H9 (cell line): ENCODE measurements around the gene MALSU1. TPM values are rescaled to one million over a fixed set of nuclear protein-coding genes. Genes with fewer than 3 reads are reported as not detected.

Source experiments
- DNase-seq: peaks from one replicate; pipeline ENCODE4 v3.0.0-alpha.2; 2017
- H2AFZ ChIP-seq: one replicate; pipeline ENCODE4 v1.6.1; 2013; ENCODE audit warnings: mild to moderate bottlenecking, low read length, control low read depth, moderate library complexity
- H2AK5ac ChIP-seq: 2 replicates; pipeline ENCODE4 v1.6.1; 2013; ENCODE audit warnings: low read length, control low read depth, mixed read lengths; ENCODE audit not compliant: insufficient read length
- H2BK120ac ChIP-seq: one replicate; pipeline ENCODE4 v1.6.1; 2013; ENCODE audit warnings: low read depth, mild to moderate bottlenecking, low read length, control low read depth, inconsistent platforms; ENCODE audit not compliant: poor library complexity, severe bottlenecking
- H2BK12ac ChIP-seq: 2 replicates; pipeline ENCODE4 v1.6.1; 2013; ENCODE audit warnings: low read length, control low read depth, mixed read lengths, low read depth; ENCODE audit not compliant: insufficient read length
- H2BK15ac ChIP-seq: 2 replicates; pipeline ENCODE4 v1.6.1; 2013; ENCODE audit warnings: low read depth, low read length, control low read depth
- H2BK20ac ChIP-seq: one replicate; pipeline ENCODE4 v1.6.1; 2013; ENCODE audit warnings: low read depth, mild to moderate bottlenecking, low read length, control low read depth, inconsistent platforms; ENCODE audit not compliant: poor library complexity, severe bottlenecking
- H2BK5ac ChIP-seq: 2 replicates; pipeline ENCODE4 v1.6.1; 2013; ENCODE audit warnings: low read length, control low read depth, mixed read lengths; ENCODE audit not compliant: insufficient read length
- H3K14ac ChIP-seq: 2 replicates; pipeline ENCODE4 v1.6.1; 2013; ENCODE audit warnings: low read length, control low read depth; ENCODE audit not compliant: insufficient read depth
- H3K18ac ChIP-seq: 2 replicates; pipeline ENCODE4 v1.6.1; 2013; ENCODE audit warnings: low read depth, mild to moderate bottlenecking, mixed read lengths, low read length, control low read depth; ENCODE audit not compliant: insufficient read length
- H3K23ac ChIP-seq: 2 replicates; pipeline ENCODE4 v1.6.1; 2013; ENCODE audit warnings: low read length, control low read depth, mixed read lengths, low read depth; ENCODE audit not compliant: insufficient read length
- H3K23me2 ChIP-seq: 2 replicates; pipeline ENCODE4 v1.6.1; 2013; ENCODE audit warnings: low read depth, mild to moderate bottlenecking, mixed read lengths, low read length, control low read depth; ENCODE audit not compliant: insufficient read length, poor library complexity, severe bottlenecking
- H3K27ac ChIP-seq: 2 replicates; pipeline ENCODE4 v1.5.1; 2013; ENCODE audit warnings: low read length, control low read depth, mixed read lengths, low read depth; ENCODE audit not compliant: insufficient read length
- H3K27me3 ChIP-seq: 2 replicates; pipeline ENCODE4 v1.6.1; 2013; ENCODE audit warnings: low read length, control low read depth, inconsistent platforms; ENCODE audit not compliant: insufficient read depth
- H3K4ac ChIP-seq: 2 replicates; pipeline ENCODE4 v1.6.1; 2013; ENCODE audit warnings: low read depth, mild to moderate bottlenecking, control low read depth, inconsistent platforms, low read length, moderate library complexity
- H3K4me1 ChIP-seq: 2 replicates; pipeline ENCODE4 v1.6.1; 2013; ENCODE audit warnings: low read length, control low read depth, inconsistent platforms; ENCODE audit not compliant: insufficient read depth
- H3K4me2 ChIP-seq: 2 replicates; pipeline ENCODE4 v1.6.1; 2013; ENCODE audit warnings: low read length, control low read depth, mixed read lengths; ENCODE audit not compliant: insufficient read length, insufficient read depth
- H3K56ac ChIP-seq: 2 replicates; pipeline ENCODE4 v1.6.1; 2013; ENCODE audit warnings: low read depth, mild to moderate bottlenecking, mixed read lengths, low read length, control low read depth; ENCODE audit not compliant: insufficient read length
- H3K79me1 ChIP-seq: 2 replicates; pipeline ENCODE4 v1.6.1; 2013; ENCODE audit warnings: low read depth, mild to moderate bottlenecking, moderate library complexity, low read length, control low read depth, inconsistent platforms; ENCODE audit not compliant: insufficient read depth, poor library complexity, severe bottlenecking
- H3K79me2 ChIP-seq: 2 replicates; pipeline ENCODE4 v1.6.1; 2013; ENCODE audit warnings: low read length, control low read depth, inconsistent platforms; ENCODE audit not compliant: insufficient read depth
- H3K9ac ChIP-seq: 2 replicates; pipeline ENCODE4 v1.6.1; 2013; ENCODE audit warnings: low read length, control low read depth, mixed read lengths; ENCODE audit not compliant: insufficient read length; ENCODE audit errors: extremely low read depth
- H3K9me3 ChIP-seq: one replicate; pipeline ENCODE4 v1.6.1; 2013; ENCODE audit warnings: low read depth, low read length, inconsistent platforms; ENCODE audit not compliant: control insufficient read depth
- H3T11ph ChIP-seq: one replicate; pipeline ENCODE4 v1.6.1; 2013; ENCODE audit warnings: mild to moderate bottlenecking, low read length, control low read depth, inconsistent platforms
- H4K20me1 ChIP-seq: one replicate; pipeline ENCODE4 v1.6.1; 2013; ENCODE audit not compliant: control insufficient read depth, insufficient read length, insufficient read depth
- H4K5ac ChIP-seq: 2 replicates; pipeline ENCODE4 v1.6.1; 2013; ENCODE audit warnings: low read depth, mild to moderate bottlenecking, mixed read lengths, low read length, control low read depth; ENCODE audit not compliant: insufficient read length
- H4K8ac ChIP-seq: replicated peaks from 2 replicates; pipeline ENCODE4 v1.6.1; 2013; ENCODE audit warnings: low read length, control low read depth, mixed read lengths, low read depth; ENCODE audit not compliant: insufficient read length
- H4K91ac ChIP-seq: 2 replicates; pipeline ENCODE4 v1.6.1; 2013; ENCODE audit warnings: low read depth, mild to moderate bottlenecking, moderate library complexity, mixed read lengths, low read length, control low read depth; ENCODE audit not compliant: insufficient read length
- H3K27ac Mint-ChIP-seq, 3 experiments: 2 replicates in 2 of 3; 3 replicates in 1 of 3; pipeline ENCODE4 v1.8.0; 2020 to 2021; ENCODE audit warnings: mixed read lengths in 3 of 3, mild to moderate bottlenecking in 1 of 3, moderate library complexity in 1 of 3
- H3K27me3 Mint-ChIP-seq: 2 replicates; pipeline ENCODE4 v1.8.0; 2021; ENCODE audit warnings: low read depth, mild to moderate bottlenecking, moderate library complexity, mixed read lengths
- H3K36me3 Mint-ChIP-seq, 3 experiments: 2 replicates in 2 of 3; 3 replicates in 1 of 3; pipeline ENCODE4 v1.8.0; 2020 to 2021; ENCODE audit warnings: low read depth in 3 of 3, mixed read lengths in 3 of 3; ENCODE audit not compliant: insufficient read depth in 1 of 3
- H3K4me1 Mint-ChIP-seq, 2 experiments: 2 replicates each; pipeline ENCODE4 v1.8.0; 2020; ENCODE audit warnings: mixed read lengths in 2 of 2
- H3K4me3 Mint-ChIP-seq, 2 experiments: 2 replicates in 1 of 2; 3 replicates in 1 of 2; pipeline ENCODE4 v1.8.0; 2020 to 2021; ENCODE audit warnings: mild to moderate bottlenecking in 2 of 2, mixed read lengths in 2 of 2, moderate library complexity in 1 of 2
- H3K9me3 Mint-ChIP-seq, 2 experiments: 2 replicates in 1 of 2; 3 replicates in 1 of 2; pipeline ENCODE4 v1.8.0; 2020; ENCODE audit warnings: mild to moderate bottlenecking in 2 of 2, mixed read lengths in 2 of 2, moderate library complexity in 1 of 2
- WGBS: extraction: QIAGEN DNeasy Blood & Tissue Kit; methylation state at CpG from one replicate; pipeline ENCODE4 v1.1.7; 2013; ENCODE audit warnings: missing lambda C conversion rate, low lambda C conversion rate, mixed read lengths; ENCODE audit not compliant: insufficient read length; ENCODE audit errors: extremely low coverage; 5-methylcytosine and 5-hydroxymethylcytosine counted together
- total RNA-seq: library from RNA; stranded (reverse); gene quantifications from 2 replicates; pipeline ENCODE4 v1.2.1, GENCODE V29; 2021
- TF ChIP-seq, protein P1 (sequence below): fragments of 200-600 bp; sonication (generic); conservative IDR thresholded peaks from 3 replicates; pipeline ENCODE4 v1.8.0; 2021; ENCODE audit warnings: antibody characterized with exemption, mild to moderate bottlenecking

MALSU1 gene
- total RNA-seq, 1 experiment from 2014 or later = 83.4 TPM

DNA sequence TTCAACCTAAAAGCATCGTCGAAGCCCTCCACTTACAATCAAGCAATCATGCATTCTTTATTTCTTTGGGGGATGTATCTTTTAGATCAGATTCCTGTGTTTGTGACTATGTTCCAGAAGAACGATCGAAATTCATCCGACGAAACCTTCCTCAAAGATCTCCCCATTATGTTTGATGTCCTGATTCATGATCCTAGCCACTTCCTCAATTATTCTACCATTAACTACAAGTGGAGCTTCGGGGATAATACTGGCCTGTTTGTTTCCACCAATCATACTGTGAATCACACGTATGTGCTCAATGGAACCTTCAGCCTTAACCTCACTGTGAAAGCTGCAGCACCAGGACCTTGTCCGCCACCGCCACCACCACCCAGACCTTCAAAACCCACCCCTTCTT, 38.8 kb upstream of the MALSU1 start:
- WGBS = no CpG with 5 or more reads among the region's 10 CpGs

More for the DNA sequence above, 38.8 kb upstream of the MALSU1 start:
- Histone ChIP-seq H4K91ac (no peak overlapping the region), H3K9ac (no peak overlapping the region), H3K23ac (no peak overlapping the region), H2AK5ac (no peak overlapping the region), H3K14ac (no peak overlapping the region), H4K20me1 (no peaks in the 10 kb centered on the region), H2AFZ (no peak overlapping the region), H3K23me2 (no peaks in the 10 kb centered on the region), H4K8ac (no peak overlapping the region), H3K9me3 (no peaks in the 10 kb centered on the region), H3K56ac (no peak overlapping the region), H2BK5ac (no peak overlapping the region), H2BK20ac (no peak overlapping the region), H2BK12ac (no peak overlapping the region), H4K5ac (no peak overlapping the region), H3K4me2 (no peak overlapping the region), H2BK120ac (no peak overlapping the region), H3K18ac (no peak overlapping the region), H3K79me2 (no peaks in the 10 kb centered on the region), H3K4ac (no peak overlapping the region), H3K27ac (no peak overlapping the region), H2BK15ac (no peak overlapping the region), H3K4me1 (no peaks in the 10 kb centered on the region), H3T11ph (no peak overlapping the region), H3K79me1 (no peaks in the 10 kb centered on the region), H3K27me3 (no peaks in the 10 kb centered on the region)
- TF ChIP-seq, protein P1, sequence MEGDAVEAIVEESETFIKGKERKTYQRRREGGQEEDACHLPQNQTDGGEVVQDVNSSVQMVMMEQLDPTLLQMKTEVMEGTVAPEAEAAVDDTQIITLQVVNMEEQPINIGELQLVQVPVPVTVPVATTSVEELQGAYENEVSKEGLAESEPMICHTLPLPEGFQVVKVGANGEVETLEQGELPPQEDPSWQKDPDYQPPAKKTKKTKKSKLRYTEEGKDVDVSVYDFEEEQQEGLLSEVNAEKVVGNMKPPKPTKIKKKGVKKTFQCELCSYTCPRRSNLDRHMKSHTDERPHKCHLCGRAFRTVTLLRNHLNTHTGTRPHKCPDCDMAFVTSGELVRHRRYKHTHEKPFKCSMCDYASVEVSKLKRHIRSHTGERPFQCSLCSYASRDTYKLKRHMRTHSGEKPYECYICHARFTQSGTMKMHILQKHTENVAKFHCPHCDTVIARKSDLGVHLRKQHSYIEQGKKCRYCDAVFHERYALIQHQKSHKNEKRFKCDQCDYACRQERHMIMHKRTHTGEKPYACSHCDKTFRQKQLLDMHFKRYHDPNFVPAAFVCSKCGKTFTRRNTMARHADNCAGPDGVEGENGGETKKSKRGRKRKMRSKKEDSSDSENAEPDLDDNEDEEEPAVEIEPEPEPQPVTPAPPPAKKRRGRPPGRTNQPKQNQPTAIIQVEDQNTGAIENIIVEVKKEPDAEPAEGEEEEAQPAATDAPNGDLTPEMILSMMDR = no peak
- H3K27ac Mint-ChIP-seq = no peak overlapping the region
- DNase-seq = no peak
- H3K36me3 Mint-ChIP-seq = no peaks in the 10 kb centered on the region
- no peaks in the 10 kb centered on the region for H3K4me1 Mint-ChIP-seq
- no peaks in the 10 kb centered on the region for H3K9me3 Mint-ChIP-seq
- H3K4me3 Mint-ChIP-seq = no peak overlapping the region
- H3K27me3 Mint-ChIP-seq = no peaks in the 10 kb centered on the region
